Kidney (tissue), 14 donors: ENCODE measurements around the gene SYNPO2. TPM values are rescaled to one million over a fixed set of nuclear protein-coding genes. Genes with fewer than 3 reads are reported as not detected.

Source experiments
- DNase-seq, 5 donors: peaks; one replicate each; pipeline ENCODE4 v3.0.0-alpha.2; 2013 to 2020
- FAIRE-seq: peaks from 2 replicates; lab custom pipeline; 2012; peaks lifted over from hg19 to GRCh38; lab: Jason Lieb, UNC
- H3K27ac ChIP-seq, 2 donors: one replicate each; pipeline ENCODE4 v1.7.0; 2013; ENCODE audit warnings: low read depth in 2 of 2, low read length in 2 of 2, inconsistent platforms in 1 of 2
- H3K27me3 ChIP-seq: one replicate; pipeline ENCODE4 v1.7.1; 2013; ENCODE audit warnings: low read length, inconsistent platforms; ENCODE audit not compliant: control insufficient read depth, insufficient read depth
- H3K36me3 ChIP-seq, 3 donors: one replicate each; pipeline versions ENCODE4 v1.7.0 to v1.7.1; 2013; ENCODE audit warnings: low read length in 3 of 3, control low read depth in 1 of 3, inconsistent platforms in 1 of 3; ENCODE audit not compliant: insufficient read depth in 3 of 3, control insufficient read depth in 2 of 3
- H3K4me1 ChIP-seq, 3 donors: one replicate each; pipeline versions ENCODE4 v1.7.0 to v1.7.1; 2013; ENCODE audit warnings: low read length in 3 of 3, inconsistent platforms in 1 of 3, low read depth in 1 of 3; ENCODE audit not compliant: control insufficient read depth in 2 of 3, insufficient read depth in 2 of 3
- H3K4me3 ChIP-seq, 3 donors: one replicate each; pipeline versions ENCODE4 v1.7.0 to v1.8.1; 2013; ENCODE audit warnings: low read length in 3 of 3, control low read depth in 1 of 3, inconsistent platforms in 1 of 3
- H3K9ac ChIP-seq, 3 donors: one replicate each; pipeline versions ENCODE4 v1.7.0 to v1.7.1; 2013; ENCODE audit warnings: low read length in 3 of 3, control low read depth in 1 of 3, inconsistent platforms in 1 of 3
- H3K9me3 ChIP-seq, 3 donors: one replicate each; pipeline versions ENCODE4 v1.7.0 to v1.7.1; 2013; ENCODE audit warnings: low read length in 3 of 3, control low read depth in 1 of 3, inconsistent platforms in 1 of 3; ENCODE audit not compliant: control insufficient read depth in 2 of 3, insufficient read depth in 1 of 3
- CTCF ChIP-seq: IDR thresholded peaks from 3 replicates; pipeline ENCODE4 v1.5.1; 2012; ENCODE audit warnings: mild to moderate bottlenecking, moderate library complexity, borderline replicate concordance; ENCODE audit not compliant: insufficient read depth; ENCODE audit errors: extremely low read depth
- intact Hi-C: fragments of 100-400 bp; cut with DNase I; formaldehyde crosslinking; loops from one replicate; pipeline ENCODE4 v1.11.1; 2022
- polyA plus RNA-seq: library from polyadenylated mRNA; stranded (reverse); fragments of 350-450 nt; fragmentation: Illumina TruSeq; extraction: RNeasy Lipid Tissue Mini Kit (QIAGEN cat#74804); gene quantifications from one replicate; pipeline ENCODE4 v1.2.3, GENCODE V29; 2014; ENCODE audit warnings: low read depth, low replicate concordance; ENCODE audit not compliant: insufficient read depth
- total RNA-seq: library from RNA; stranded (reverse); fragmentation: NEBNext Ultra II Directional; extraction: Animal tissue kit (Norgen Biotek cat#: 25700); gene quantifications from one replicate; pipeline ENCODE4 v1.2.1, GENCODE V29; 2021
- donor health status: control.
- donor health status: control.
- donor health status: control.
- donor health status: control.
- donor health status: control.
- donor health status: DM: yes; HTN: yes; CAD: no.
- donor health status: Normal renal cell carcinoma (clear cell type).

SYNPO2 gene
- total and polyA plus RNA-seq, 2 donors from 2014 or later, result 7.5 to 56.5 TPM

- Histone ChIP-seq H3K9me3 (no peaks in the 10 kb centered on the region), H3K4me3 (no peak overlapping the region), H3K27me3 (no peaks in the 10 kb centered on the region), H3K36me3 (no peaks in the 10 kb centered on the region), H3K4me1 (no peaks in the 10 kb centered on the region), H3K9ac (no peak overlapping the region), H3K27ac (no peak overlapping the region)
- FAIRE-seq, result no peak
- intact Hi-C loops, result no loop called here
- DNase-seq, result no peak
- no peak for TF ChIP-seq CTCF
These were observed 47.2 kb downstream of the SYNPO2 start for GRCh38 chr4:118935819-118936218.

GRCh38 chr4:118936406-118936805 lies 47.8 kb downstream of the SYNPO2 start:
- H3K4me3 ChIP-seq, result no peak overlapping the region
- no peaks in the 10 kb centered on the region for H3K27me3 ChIP-seq
- no peak for TF ChIP-seq CTCF
- intact Hi-C loops, result no loop called here
- no peak for FAIRE-seq
- DNase-seq, result no peak
- H3K27ac ChIP-seq, result no peak overlapping the region
- H3K36me3 ChIP-seq, result no peaks in the 10 kb centered on the region
- H3K9me3 ChIP-seq, result no peaks in the 10 kb centered on the region
- H3K4me1 ChIP-seq, result no peaks in the 10 kb centered on the region
- H3K9ac ChIP-seq, result no peak overlapping the region

- Histone ChIP-seq H3K36me3 (no peaks in the 10 kb centered on the region), H3K4me1 (no peaks in the 10 kb centered on the region), H3K9me3 (no peaks in the 10 kb centered on the region), H3K4me3 (no peak overlapping the region), H3K9ac (no peak overlapping the region), H3K27me3 (no peaks in the 10 kb centered on the region), H3K27ac (no peak overlapping the region)
- FAIRE-seq, result no peak
- intact Hi-C loops, result no loop called here
- no peak for TF ChIP-seq CTCF
- no peak for DNase-seq
These were observed 50.6 kb downstream of the SYNPO2 start for GRCh38 chr4:118939169-118939783.

GRCh38 chr4:118941149-118941548 lies 52.5 kb downstream of the SYNPO2 start:
- H3K4me3 ChIP-seq, result no peak overlapping the region
- TF ChIP-seq CTCF, result no peak
- no peaks in the 10 kb centered on the region for H3K27me3 ChIP-seq
- no peaks in the 10 kb centered on the region for H3K4me1 ChIP-seq
- no peaks in the 10 kb centered on the region for H3K36me3 ChIP-seq
- H3K9me3 ChIP-seq, result no peaks in the 10 kb centered on the region
- DNase-seq (no peak), FAIRE-seq (no peak)
- no peak overlapping the region for H3K9ac ChIP-seq
- intact Hi-C loops, result no loop called here
- H3K27ac ChIP-seq, result no peak overlapping the region
